Peyer's patch (tissue), 4 donors: Measurements from ENCODE around the gene TYW1B.

Experiments used
- POLR2A ChIP-seq, 2 donors: fragments of 450-650 bp; IDR thresholded peaks; one replicate each; pipeline ENCODE4 v1.5.1; 2017; ENCODE audit warnings: antibody characterized with exemption in 2 of 2, mild to moderate bottlenecking in 2 of 2, moderate library complexity in 2 of 2
- TF ChIP-seq, protein P1 (sequence below), 6 experiments: fragments of 450-650 bp in 4 of 6; fragments of 200-600 bp in 2 of 6; sonication (generic) in 1 of 6; IDR thresholded peaks; one replicate each; pipeline ENCODE4 v1.5.1; 2017 to 2019; ENCODE audit warnings: antibody characterized with exemption in 6 of 6, mild to moderate bottlenecking in 3 of 6, moderate library complexity in 1 of 6

DNA sequence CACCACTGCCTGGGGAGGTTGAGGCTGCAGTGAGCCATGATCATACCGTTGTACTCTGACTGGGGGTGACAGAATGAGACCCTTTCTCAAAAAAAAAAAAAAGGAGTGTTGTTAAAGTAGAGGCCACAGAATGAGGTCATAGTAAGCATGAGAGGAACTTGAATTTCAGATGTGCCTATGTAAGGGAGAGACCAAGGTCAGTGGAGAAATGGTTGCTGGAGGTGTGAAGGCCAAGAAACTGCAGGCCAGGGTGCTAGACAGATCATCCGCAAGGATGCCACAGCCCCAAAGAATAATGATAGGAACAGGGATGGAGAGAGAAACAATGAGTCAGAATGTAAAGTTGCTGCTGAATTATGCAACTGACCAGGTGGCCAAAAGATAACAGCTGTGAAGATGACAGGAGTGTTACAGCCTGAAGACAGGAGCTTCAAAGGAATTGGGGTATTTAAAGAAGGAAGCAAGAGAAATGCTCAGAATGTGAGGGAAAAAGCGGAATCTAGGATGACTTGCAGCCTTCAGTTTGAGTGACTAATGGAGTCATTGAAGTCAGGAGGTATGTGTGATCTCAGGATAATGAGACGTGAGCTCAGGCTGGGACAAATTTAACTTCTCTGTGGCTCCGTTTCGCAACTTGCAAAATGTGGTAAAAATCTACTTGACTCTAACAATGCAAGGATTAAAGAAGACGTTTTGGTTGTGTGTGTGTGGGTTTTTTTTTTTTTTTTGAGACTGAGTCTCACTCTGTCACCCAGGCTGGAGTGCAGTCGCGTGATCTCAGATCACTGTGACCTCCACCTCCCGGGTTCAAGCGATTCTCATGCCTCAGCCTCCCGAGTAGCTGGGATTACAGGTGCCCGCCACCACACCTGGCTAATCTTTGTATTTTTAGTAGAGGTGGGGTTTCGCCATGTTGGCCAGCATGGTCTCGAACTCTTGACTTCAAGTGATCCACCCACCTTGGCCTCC lies 22.2 kb downstream of the TYW1B start:
- TF ChIP-seq, protein P1, sequence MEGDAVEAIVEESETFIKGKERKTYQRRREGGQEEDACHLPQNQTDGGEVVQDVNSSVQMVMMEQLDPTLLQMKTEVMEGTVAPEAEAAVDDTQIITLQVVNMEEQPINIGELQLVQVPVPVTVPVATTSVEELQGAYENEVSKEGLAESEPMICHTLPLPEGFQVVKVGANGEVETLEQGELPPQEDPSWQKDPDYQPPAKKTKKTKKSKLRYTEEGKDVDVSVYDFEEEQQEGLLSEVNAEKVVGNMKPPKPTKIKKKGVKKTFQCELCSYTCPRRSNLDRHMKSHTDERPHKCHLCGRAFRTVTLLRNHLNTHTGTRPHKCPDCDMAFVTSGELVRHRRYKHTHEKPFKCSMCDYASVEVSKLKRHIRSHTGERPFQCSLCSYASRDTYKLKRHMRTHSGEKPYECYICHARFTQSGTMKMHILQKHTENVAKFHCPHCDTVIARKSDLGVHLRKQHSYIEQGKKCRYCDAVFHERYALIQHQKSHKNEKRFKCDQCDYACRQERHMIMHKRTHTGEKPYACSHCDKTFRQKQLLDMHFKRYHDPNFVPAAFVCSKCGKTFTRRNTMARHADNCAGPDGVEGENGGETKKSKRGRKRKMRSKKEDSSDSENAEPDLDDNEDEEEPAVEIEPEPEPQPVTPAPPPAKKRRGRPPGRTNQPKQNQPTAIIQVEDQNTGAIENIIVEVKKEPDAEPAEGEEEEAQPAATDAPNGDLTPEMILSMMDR (IDR thresholded peaks at IDR 0.05), result no peak
- no peak for TF ChIP-seq POLR2A (IDR thresholded peaks at IDR 0.05)
